ENCODE data around the gene RIC1. TPM values are rescaled to one million over a fixed set of nuclear protein-coding genes. Genes with fewer than 3 reads are reported as not detected.

RIC1 gene
- polyA plus RNA-seq, 3 donors, result 13.4 to 36.4 (median 16.3) TPM

DNA sequence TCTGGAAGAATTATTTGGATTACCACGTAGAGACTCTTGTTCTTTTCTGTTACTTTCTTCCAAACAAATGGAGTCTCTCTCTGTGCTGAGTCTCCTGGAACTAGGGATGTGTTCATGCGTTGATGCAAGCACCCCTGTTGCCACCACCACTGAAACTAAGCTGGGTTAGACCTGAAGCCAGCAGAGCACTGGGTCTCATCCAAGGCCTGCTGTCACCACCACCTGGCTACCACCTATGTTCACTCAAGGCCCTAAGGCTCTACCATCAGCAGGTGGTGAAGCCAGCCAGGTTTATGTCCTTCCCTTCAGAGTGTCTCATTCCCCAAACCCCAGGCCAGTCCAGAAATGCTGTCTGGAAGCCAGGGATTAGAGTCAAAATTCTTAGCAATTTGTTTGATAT is 13.3 kb downstream of the RIC1 start:
- 100% methylated on average over 1 of the region's 2 CpGs for WGBS (ENCODE audit: insufficient coverage)
- intact Hi-C loops (cut with micrococcal nuclease), result no loop called here
- no peaks in the 10 kb centered on the region for H3K27me3 Mint-ChIP-seq (ENCODE audit: low read depth in 3 of 3)
- H3K9me3 ChIP-seq (replicated peaks in 1 of 2; ENCODE audit: control insufficient read depth in 1 of 2, insufficient read depth in 1 of 2, low read length in 2 of 2), result peaks cover 4 to 11% of the 10 kb centered on the region in 2 donors
- no peak overlapping the region for H3K4me3 Mint-ChIP-seq
- H3K4me1 ChIP-seq (ENCODE audit: control insufficient read depth in 1 of 2, insufficient read depth in 2 of 2, low read length in 2 of 2), result no peaks in the 10 kb centered on the region
- no peak overlapping the region for H3K4me2 ChIP-seq (replicated peaks; ENCODE audit: extremely low read depth, low read length, poor library complexity, severe bottlenecking)
- DNase-seq, result no peak
- no peak overlapping the region for H3K27ac ChIP-seq (ENCODE audit: low read depth in 1 of 2, low read length in 2 of 2)
- no peaks in the 10 kb centered on the region for H3K27me3 ChIP-seq (ENCODE audit: control insufficient read depth in 2 of 2, insufficient read depth in 2 of 2, low read length in 2 of 2)
- peaks cover 23 to 34% (median 26%) of the 10 kb centered on the region in 7 donors for H3K9me3 Mint-ChIP-seq
- H4K20me1 ChIP-seq (ENCODE audit: insufficient read depth, low read length), result peaks cover 99% of the 10 kb centered on the region
- TF ChIP-seq, protein P1, sequence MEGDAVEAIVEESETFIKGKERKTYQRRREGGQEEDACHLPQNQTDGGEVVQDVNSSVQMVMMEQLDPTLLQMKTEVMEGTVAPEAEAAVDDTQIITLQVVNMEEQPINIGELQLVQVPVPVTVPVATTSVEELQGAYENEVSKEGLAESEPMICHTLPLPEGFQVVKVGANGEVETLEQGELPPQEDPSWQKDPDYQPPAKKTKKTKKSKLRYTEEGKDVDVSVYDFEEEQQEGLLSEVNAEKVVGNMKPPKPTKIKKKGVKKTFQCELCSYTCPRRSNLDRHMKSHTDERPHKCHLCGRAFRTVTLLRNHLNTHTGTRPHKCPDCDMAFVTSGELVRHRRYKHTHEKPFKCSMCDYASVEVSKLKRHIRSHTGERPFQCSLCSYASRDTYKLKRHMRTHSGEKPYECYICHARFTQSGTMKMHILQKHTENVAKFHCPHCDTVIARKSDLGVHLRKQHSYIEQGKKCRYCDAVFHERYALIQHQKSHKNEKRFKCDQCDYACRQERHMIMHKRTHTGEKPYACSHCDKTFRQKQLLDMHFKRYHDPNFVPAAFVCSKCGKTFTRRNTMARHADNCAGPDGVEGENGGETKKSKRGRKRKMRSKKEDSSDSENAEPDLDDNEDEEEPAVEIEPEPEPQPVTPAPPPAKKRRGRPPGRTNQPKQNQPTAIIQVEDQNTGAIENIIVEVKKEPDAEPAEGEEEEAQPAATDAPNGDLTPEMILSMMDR (IDR thresholded peaks at IDR 0.05), result no peak
- peaks cover 13% of the 10 kb centered on the region for H3K4me1 Mint-ChIP-seq
- H2AFZ ChIP-seq (ENCODE audit: insufficient read depth, low read depth, low read length, poor library complexity, severe bottlenecking), result no peak overlapping the region
- peaks cover 22 to 30% of the 10 kb centered on the region in 2 donors for H3K36me3 Mint-ChIP-seq
- H3K36me3 ChIP-seq (replicated peaks in 1 of 2; ENCODE audit: control insufficient read depth in 1 of 2, insufficient read depth in 2 of 2, low read length in 2 of 2), result peaks cover 5 to 6% of the 10 kb centered on the region in 2 donors
- H3K79me2 ChIP-seq (ENCODE audit: insufficient read depth, low read length), result peaks cover 100% of the 10 kb centered on the region
- no peak overlapping the region for H3K9ac ChIP-seq (ENCODE audit: insufficient read depth, low read length, poor library complexity, severe bottlenecking)
- H3K4me3 ChIP-seq (replicated peaks in 1 of 3; ENCODE audit: low read depth in 2 of 3, low read length in 3 of 3), result no peak overlapping the region
- peak overlapping the region in 1 of 7 donors; percentile 33 for H3K27ac Mint-ChIP-seq

DNA sequence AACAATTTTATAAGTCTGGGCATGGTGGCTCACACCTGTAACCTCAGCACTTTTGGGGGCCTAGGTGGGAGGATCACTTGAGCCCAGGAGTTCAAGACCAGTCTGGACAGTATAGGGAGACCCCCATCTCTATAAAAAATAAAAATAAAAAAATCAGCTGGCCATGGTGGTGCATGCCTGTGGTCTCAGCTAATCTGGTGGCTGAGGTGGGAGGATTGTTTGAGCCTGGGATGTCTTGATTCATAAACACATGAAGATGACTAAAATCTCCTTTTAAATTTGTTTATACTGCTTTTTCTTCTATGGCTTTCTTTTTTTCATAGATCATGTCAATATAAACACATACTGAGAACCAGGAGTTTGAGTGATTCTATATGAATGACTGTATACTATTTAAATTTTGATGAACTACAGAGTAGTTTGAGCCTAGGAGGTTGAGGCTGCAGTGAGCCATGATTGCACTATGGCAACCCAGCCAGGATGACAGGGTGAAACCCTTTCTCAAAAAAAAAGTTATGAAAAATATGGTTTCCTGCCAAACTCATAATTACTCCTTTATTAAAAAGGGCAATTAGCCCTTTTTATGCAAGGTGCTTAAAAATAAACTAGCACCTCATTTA is 14.2 kb downstream of the RIC1 start:
- Histone ChIP-seq H3K4me2 (replicated peaks; ENCODE audit: extremely low read depth, low read length, poor library complexity, severe bottlenecking) (no peak overlapping the region), H4K20me1 (ENCODE audit: insufficient read depth, low read length) (peaks cover 99% of the 10 kb centered on the region), H3K79me2 (ENCODE audit: insufficient read depth, low read length) (peaks cover 100% of the 10 kb centered on the region), H3K27me3 (ENCODE audit: control insufficient read depth in 2 of 2, insufficient read depth in 2 of 2, low read length in 2 of 2) (no peaks in the 10 kb centered on the region), H3K9me3 (replicated peaks in 1 of 2; ENCODE audit: control insufficient read depth in 1 of 2, insufficient read depth in 1 of 2, low read length in 2 of 2) (peaks cover 6 to 7% of the 10 kb centered on the region in 2 donors), H2AFZ (ENCODE audit: insufficient read depth, low read depth, low read length, poor library complexity, severe bottlenecking) (no peak overlapping the region), H3K9ac (ENCODE audit: insufficient read depth, low read length, poor library complexity, severe bottlenecking) (no peak overlapping the region), H3K36me3 (replicated peaks in 1 of 2; ENCODE audit: control insufficient read depth in 1 of 2, insufficient read depth in 2 of 2, low read length in 2 of 2) (no peaks in the 10 kb centered on the region), H3K27ac (ENCODE audit: low read depth in 1 of 2, low read length in 2 of 2) (no peak overlapping the region), H3K4me1 (ENCODE audit: control insufficient read depth in 1 of 2, insufficient read depth in 2 of 2, low read length in 2 of 2) (no peaks in the 10 kb centered on the region), H3K4me3 (replicated peaks in 1 of 3; ENCODE audit: low read depth in 2 of 3, low read length in 3 of 3) (no peak overlapping the region)
- no peak for DNase-seq
- no peak overlapping the region for H3K4me3 Mint-ChIP-seq
- TF ChIP-seq, protein P1 (IDR thresholded peaks at IDR 0.05), result no peak
- H3K36me3 Mint-ChIP-seq, result peaks cover 16 to 29% of the 10 kb centered on the region in 2 donors
- no peak overlapping the region for H3K27ac Mint-ChIP-seq
- H3K27me3 Mint-ChIP-seq (ENCODE audit: low read depth in 3 of 3), result no peaks in the 10 kb centered on the region
- peaks cover 13% of the 10 kb centered on the region for H3K4me1 Mint-ChIP-seq
- peaks cover 17 to 32% (median 25%) of the 10 kb centered on the region in 7 donors for H3K9me3 Mint-ChIP-seq
- intact Hi-C loops (cut with micrococcal nuclease), result no loop called here
